ENCODE results near the gene LILRB4. TPM values are rescaled to one million over a fixed set of nuclear protein-coding genes. Genes with fewer than 3 reads are reported as not detected.

Gene LILRB4
- total and polyA plus RNA-seq, 2 of the 4 experiments (the other 2 are of a cell fraction) = not detected

DNA sequence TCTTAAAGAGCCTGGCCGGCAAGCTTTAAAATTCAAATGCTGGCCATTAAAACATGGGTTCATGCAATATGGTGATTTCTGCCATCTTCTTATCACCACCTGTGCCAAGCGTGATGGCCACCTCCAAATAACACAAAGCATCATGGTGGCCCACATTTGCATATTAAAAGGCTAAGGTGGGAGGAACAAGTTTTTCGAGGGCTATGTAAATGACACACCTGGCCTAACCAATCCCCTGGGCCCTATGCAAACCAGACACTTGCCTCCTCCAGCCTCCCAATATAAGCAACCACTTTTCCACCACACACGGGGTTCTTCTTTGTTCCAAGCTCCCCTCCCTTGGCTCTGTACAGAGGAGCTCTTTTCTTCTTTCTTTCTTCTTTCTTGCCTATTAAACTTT, 14.4 kb downstream of the LILRB4 start:
- no peak overlapping the region for H3K9ac ChIP-seq (ENCODE audit: low read depth, low read length)
- BruUV-seq (replicated peaks) = no TSS peak
- ChIA-PET POLR2A (ENCODE audit: unreplicated experiment) (no interaction called here), CTCF (no interaction called here)
- no peak overlapping the region for H2BK5ac ChIP-seq (ENCODE audit: low read depth, low read length, poor library complexity, severe bottlenecking)
- H2AFZ ChIP-seq (replicated peaks; ENCODE audit: low read length, poor library complexity) = no peak overlapping the region
- TF ChIP-seq, protein P1, sequence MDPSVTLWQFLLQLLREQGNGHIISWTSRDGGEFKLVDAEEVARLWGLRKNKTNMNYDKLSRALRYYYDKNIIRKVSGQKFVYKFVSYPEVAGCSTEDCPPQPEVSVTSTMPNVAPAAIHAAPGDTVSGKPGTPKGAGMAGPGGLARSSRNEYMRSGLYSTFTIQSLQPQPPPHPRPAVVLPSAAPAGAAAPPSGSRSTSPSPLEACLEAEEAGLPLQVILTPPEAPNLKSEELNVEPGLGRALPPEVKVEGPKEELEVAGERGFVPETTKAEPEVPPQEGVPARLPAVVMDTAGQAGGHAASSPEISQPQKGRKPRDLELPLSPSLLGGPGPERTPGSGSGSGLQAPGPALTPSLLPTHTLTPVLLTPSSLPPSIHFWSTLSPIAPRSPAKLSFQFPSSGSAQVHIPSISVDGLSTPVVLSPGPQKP (IDR thresholded peaks at IDR 0.05; ENCODE audit: borderline replicate concordance, low read depth, low read length) = no peak
- TF ChIP-seq, protein P2, sequence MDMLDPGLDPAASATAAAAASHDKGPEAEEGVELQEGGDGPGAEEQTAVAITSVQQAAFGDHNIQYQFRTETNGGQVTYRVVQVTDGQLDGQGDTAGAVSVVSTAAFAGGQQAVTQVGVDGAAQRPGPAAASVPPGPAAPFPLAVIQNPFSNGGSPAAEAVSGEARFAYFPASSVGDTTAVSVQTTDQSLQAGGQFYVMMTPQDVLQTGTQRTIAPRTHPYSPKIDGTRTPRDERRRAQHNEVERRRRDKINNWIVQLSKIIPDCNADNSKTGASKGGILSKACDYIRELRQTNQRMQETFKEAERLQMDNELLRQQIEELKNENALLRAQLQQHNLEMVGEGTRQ (IDR thresholded peaks at IDR 0.05; ENCODE audit: low read depth, low read length) = no peak
- TF ChIP-seq POLR2A (IDR thresholded peaks at IDR 0.05; ENCODE audit: low read depth, low read length) (no peak), MXI1 (IDR thresholded peaks at IDR 0.05; ENCODE audit: borderline replicate concordance, low read depth, low read length) (no peak), CEBPB (IDR thresholded peaks at IDR 0.05; ENCODE audit: low read depth, low read length) (no peak), MAFK (IDR thresholded peaks at IDR 0.05; ENCODE audit: low read depth, low read length) (no peak), CHD1 (IDR thresholded peaks at IDR 0.05; ENCODE audit: low read depth, low read length) (no peak), BHLHE40 (IDR thresholded peaks at IDR 0.05; ENCODE audit: low read depth, low read length) (no peak), RFX5 (IDR thresholded peaks at IDR 0.05; ENCODE audit: low read depth, low read length) (no peak), RAD21 (IDR thresholded peaks at IDR 0.05; ENCODE audit: low read length) (no peak), FOS (IDR thresholded peaks at IDR 0.05; ENCODE audit: low read depth, low read length) (no peak), RCOR1 (IDR thresholded peaks at IDR 0.05; ENCODE audit: insufficient replicate concordance, low read length) (no peak), MAZ (IDR thresholded peaks at IDR 0.05; ENCODE audit: borderline replicate concordance, low read depth, low read length) (no peak), SMC3 (IDR thresholded peaks at IDR 0.05; ENCODE audit: low read depth, low read length) (no peak)
- no peaks in the 10 kb centered on the region for H3K36me3 ChIP-seq (ENCODE audit: control insufficient read depth, insufficient read depth, low read length)
- no peak overlapping the region for H3K4me3 ChIP-seq (ENCODE audit: insufficient read depth, low read depth, low read length)
- no peak overlapping the region for H3K23ac ChIP-seq (ENCODE audit: low read depth, low read length)
- H3K14ac ChIP-seq (replicated peaks; ENCODE audit: low read depth, low read length) = no peak overlapping the region
- no peak overlapping the region for H4K8ac ChIP-seq (ENCODE audit: low read depth in 2 of 2, low read length in 2 of 2)
- H3K9me1 ChIP-seq (ENCODE audit: insufficient read depth, low read length) = no peaks in the 10 kb centered on the region
- H3K4me1 ChIP-seq (ENCODE audit: control insufficient read depth, insufficient read depth, low read length) = no peaks in the 10 kb centered on the region
- no peak overlapping the region for H3K4me2 ChIP-seq (ENCODE audit: low read depth, low read length)
- intact Hi-C loops (cut with micrococcal nuclease) = no loop called here
- peaks cover 3% of the 10 kb centered on the region; the same call in 1 of the 2 replicates for H3K9me3 ChIP-seq (ENCODE audit: control insufficient read depth, insufficient read depth, low read length)
- H3K4ac ChIP-seq (ENCODE audit: low read depth, low read length) = no peak overlapping the region
- no peak overlapping the region for H3K56ac ChIP-seq (ENCODE audit: extremely low read depth, insufficient read depth, low read length)
- in situ Hi-C loops (cut with MboI; ENCODE audit: low sequenced_read_pairs) = no loop called here
- no peak for DNase-seq
- H4K91ac ChIP-seq (ENCODE audit: insufficient read depth, low read depth, low read length) = no peak overlapping the region
- no CpG with 5 or more reads among the region's 4 CpGs for WGBS, 2 experiments (ENCODE audit: extremely low coverage in 2 of 2, insufficient read length in 1 of 2)
- no peak overlapping the region for H2BK120ac ChIP-seq (ENCODE audit: low read depth, low read length)
- no peak overlapping the region for H3K27ac ChIP-seq (ENCODE audit: insufficient read depth, low read length)
- H3K27me3 ChIP-seq (ENCODE audit: control insufficient read depth, insufficient read depth, low read length) = no peaks in the 10 kb centered on the region
- no peak overlapping the region for H2AK5ac ChIP-seq (ENCODE audit: low read depth, low read length)
- no peak for ATAC-seq (ENCODE audit: low read depth)
- H2AK9ac ChIP-seq (replicated peaks; ENCODE audit: low read depth, low read length, poor library complexity) = no peak overlapping the region
- no peak overlapping the region for H4K5ac ChIP-seq (ENCODE audit: low read depth, low read length)
- dilution Hi-C loops (cut with HindIII; ENCODE audit: low sequenced_read_pairs, unreplicated experiment) = no loop called here
- no peak overlapping the region for H2BK15ac ChIP-seq (ENCODE audit: low read depth, low read length)
- no peak overlapping the region for H2BK20ac ChIP-seq (ENCODE audit: low read depth, low read length)
- no peaks in the 10 kb centered on the region for H3K79me1 ChIP-seq (ENCODE audit: low read depth in 1 of 2, low read length in 2 of 2)
- no peak overlapping the region for H3K18ac ChIP-seq (ENCODE audit: low read depth, low read length)
- no peaks in the 10 kb centered on the region for H4K20me1 ChIP-seq (ENCODE audit: insufficient read depth, low read length)

Measured in IMR-90 (cell line).